ENCODE measurements around the gene TYROBP. TPM values are rescaled to one million over a fixed set of nuclear protein-coding genes. Genes with fewer than 3 reads are reported as not detected.
"Not testable (repeated sequence)": the region's sequence is repeated elsewhere in the genome, so short reads cannot be mapped to it uniquely, and the experiment has no call there.

Gene TYROBP
- 10 to 100 TPM in 11 of 12 donors, not detected in 1; 11.8 to 33.6 (median 12.5) TPM for polyA plus RNA-seq (ENCODE audit: insufficient read length in 12 of 12)
- long read RNA-seq, donor 1, transcript TYROBP-201 (5 exons, 568 nt), result major isoform, 18 of 26 reads
- long read RNA-seq, donor 1, partial matches to known transcripts, result 0 of 26 reads
- long read RNA-seq, donor 1, other reads (novel, unspliced or antisense), result 0 of 26 reads
- long read RNA-seq, donor 2, transcript TYROBP-201 (5 exons, 568 nt), result major isoform, 6 of 11 reads
- long read RNA-seq, donor 2, partial matches to known transcripts, result 0 of 11 reads
- long read RNA-seq, donor 2, other reads (novel, unspliced or antisense), result 0 of 11 reads
- long read RNA-seq, donor 3, transcript TYROBP-201 (5 exons, 568 nt), result major isoform, 8 of 10 reads
- long read RNA-seq, donor 3, partial matches to known transcripts, result 0 of 10 reads
- long read RNA-seq, donor 3, other reads (novel, unspliced or antisense), result 0 of 10 reads
- long read RNA-seq, donor 4, transcript TYROBP-201 (5 exons, 568 nt), result major isoform, 7 of 9 reads
- long read RNA-seq, donor 4, partial matches to known transcripts, result 0 of 9 reads
- long read RNA-seq, donor 4, other reads (novel, unspliced or antisense), result 0 of 9 reads
- long read RNA-seq, donor 5, transcript TYROBP-201 (5 exons, 568 nt), result major isoform, 7 of 11 reads
- long read RNA-seq, donor 5, partial matches to known transcripts, result 0 of 11 reads
- long read RNA-seq, donor 5, other reads (novel, unspliced or antisense), result 0 of 11 reads
- long read RNA-seq, donor 6, transcript TYROBP-201 (5 exons, 568 nt), result major isoform, 9 of 11 reads
- long read RNA-seq, donor 6, partial matches to known transcripts, result 0 of 11 reads
- long read RNA-seq, donor 6, other reads (novel, unspliced or antisense), result 0 of 11 reads
- long read RNA-seq, donor 7, partial matches to known transcripts, result 0 of 4 reads
- long read RNA-seq, donor 7, other reads (novel, unspliced or antisense), result 0 of 4 reads
- long read RNA-seq, donor 8, transcript TYROBP-201 (5 exons, 568 nt), result major isoform, 12 of 14 reads
- long read RNA-seq, donor 8, partial matches to known transcripts, result 0 of 14 reads
- long read RNA-seq, donor 8, other reads (novel, unspliced or antisense), result 0 of 14 reads
- long read RNA-seq, donor 9, transcript TYROBP-201 (5 exons, 568 nt), result major isoform, 10 of 14 reads
- long read RNA-seq, donor 9, partial matches to known transcripts, result 0 of 14 reads
- long read RNA-seq, donor 9, other reads (novel, unspliced or antisense), result 0 of 14 reads
- long read RNA-seq, donor 10, transcript TYROBP-201 (5 exons, 568 nt), result major isoform, 5 of 8 reads
- long read RNA-seq, donor 10, partial matches to known transcripts, result 0 of 8 reads
- long read RNA-seq, donor 10, other reads (novel, unspliced or antisense), result 0 of 8 reads
- long read RNA-seq, donor 11, transcript TYROBP-201 (5 exons, 568 nt), result major isoform, 13 of 16 reads
- long read RNA-seq, donor 11, partial matches to known transcripts, result 0 of 16 reads
- long read RNA-seq, donor 11, other reads (novel, unspliced or antisense), result 0 of 16 reads

DNA sequence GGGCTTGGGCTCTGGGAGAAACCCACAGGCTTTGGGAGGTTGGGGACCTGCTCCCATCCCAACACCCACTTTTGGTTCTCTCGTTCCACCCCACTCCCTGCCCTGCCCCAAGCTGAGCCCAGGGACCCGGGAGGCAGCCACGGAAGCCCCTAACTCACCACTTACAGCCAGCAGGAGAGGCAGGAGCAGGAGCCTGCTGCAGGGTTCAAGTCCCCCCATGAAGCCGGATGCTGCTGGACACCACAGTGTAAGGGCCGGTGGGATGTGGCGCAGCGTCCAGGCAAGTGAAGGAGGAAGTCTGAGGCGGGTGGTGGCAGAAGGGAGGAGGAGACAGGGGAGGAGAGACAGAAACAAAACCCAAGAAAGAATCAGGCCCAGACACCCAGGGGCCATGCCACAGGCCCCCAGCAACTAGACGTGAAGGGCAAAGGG is at the start of gene TYROBP:
Gene TYROBP, minus strand, starts transcription at position 286 of the 432 bp plus-strand sequence. Its CDS starts 67 bp downstream, at position 219.
- DNase-seq, result no peak

DNA sequence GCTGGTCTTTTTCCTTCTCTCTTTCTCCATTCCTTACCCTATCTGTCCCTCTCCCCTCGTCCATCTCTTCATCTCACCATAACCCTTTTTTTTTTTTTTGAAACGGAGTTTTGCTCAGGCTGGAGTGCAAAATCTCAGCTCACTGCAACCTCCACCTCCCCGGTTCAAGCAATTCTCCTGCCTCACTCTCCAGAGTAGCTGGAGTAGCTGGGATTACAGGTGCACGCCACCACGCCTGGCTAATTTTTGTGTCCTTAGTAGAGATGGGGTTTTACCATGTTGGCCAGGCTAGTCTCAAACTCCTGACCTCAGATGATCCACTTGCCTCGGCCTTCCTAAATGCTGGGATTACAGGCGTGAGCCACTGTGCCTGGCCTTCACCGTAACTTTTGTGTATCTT is 49.3 kb upstream of the TYROBP start:
- not testable (repeated sequence) for DNase-seq

DNA sequence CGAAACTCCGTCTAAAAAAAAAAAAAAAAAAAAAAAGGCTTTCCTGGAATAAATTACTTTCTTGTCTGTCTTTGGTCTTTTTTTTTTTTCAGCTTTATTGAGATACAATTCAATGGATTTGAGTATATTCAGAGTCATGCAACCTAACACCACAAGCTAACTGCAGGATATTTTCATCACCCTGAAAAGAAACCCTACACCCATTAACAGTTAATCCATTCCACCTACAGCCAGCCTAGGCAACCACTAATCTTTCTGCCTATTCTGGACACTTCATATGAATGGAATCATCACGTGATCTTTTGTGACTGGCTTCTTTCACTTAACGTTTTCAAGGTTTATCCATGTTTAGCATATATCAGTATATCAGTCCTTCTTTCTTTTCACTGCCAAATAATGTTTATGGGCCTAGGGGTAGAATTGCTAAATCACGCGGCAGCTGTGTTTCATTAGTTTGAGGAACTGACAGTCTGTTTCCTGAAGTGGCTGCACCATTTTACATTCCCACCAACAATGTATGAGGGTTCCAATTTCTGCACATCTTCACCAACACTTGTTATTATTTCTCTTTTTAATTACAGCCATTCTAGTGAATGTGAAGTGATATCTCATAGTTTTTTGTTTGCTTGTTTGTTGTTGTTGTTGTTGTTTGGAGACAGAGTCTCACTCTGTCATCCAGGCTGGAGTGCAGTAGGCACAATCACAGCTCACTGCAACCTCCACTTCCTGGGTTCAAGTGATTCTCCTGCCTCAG is 48.0 kb upstream of the TYROBP start:
- DNase-seq, result no peak

DNA sequence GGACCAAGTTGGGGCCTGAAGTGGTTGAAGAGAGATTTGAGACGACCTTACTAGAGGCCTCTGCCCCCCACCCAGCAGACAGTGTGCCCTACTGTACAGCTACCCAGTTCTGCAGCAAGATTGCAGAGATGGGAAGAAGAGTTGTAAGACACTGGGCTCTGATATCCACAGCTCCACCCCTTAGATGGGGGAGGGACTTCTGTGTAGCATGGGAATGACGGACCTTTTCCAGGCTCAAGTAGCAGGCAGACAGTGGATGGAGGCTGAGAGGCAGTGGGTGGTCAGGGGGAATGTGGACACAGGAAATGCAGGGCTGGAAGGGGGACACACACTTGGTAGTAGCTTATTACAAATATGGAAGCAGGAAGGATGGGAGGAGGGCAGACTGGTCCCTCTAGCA is 41.0 kb upstream of the TYROBP start:
- DNase-seq, result no peak

DNA sequence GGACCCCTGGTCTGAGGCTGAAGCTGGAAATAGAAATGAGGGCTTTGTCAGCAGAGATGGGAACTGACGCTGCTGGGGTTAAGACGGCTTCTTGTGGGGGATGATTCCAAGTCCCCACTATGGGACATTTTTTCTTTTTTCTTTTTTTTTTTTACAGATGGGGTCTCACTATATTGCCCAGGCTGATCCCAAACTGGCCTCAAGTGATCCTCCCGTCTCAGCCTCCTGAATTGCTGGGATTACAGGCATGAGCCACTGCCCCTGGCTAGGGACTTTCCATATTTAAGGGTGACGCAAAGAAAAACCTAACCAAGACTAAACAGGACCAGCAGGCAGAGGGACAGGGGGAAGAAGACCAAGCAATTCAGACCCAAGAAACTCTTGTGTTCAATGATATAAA is 38.1 kb upstream of the TYROBP start:
- no peak for DNase-seq

DNA sequence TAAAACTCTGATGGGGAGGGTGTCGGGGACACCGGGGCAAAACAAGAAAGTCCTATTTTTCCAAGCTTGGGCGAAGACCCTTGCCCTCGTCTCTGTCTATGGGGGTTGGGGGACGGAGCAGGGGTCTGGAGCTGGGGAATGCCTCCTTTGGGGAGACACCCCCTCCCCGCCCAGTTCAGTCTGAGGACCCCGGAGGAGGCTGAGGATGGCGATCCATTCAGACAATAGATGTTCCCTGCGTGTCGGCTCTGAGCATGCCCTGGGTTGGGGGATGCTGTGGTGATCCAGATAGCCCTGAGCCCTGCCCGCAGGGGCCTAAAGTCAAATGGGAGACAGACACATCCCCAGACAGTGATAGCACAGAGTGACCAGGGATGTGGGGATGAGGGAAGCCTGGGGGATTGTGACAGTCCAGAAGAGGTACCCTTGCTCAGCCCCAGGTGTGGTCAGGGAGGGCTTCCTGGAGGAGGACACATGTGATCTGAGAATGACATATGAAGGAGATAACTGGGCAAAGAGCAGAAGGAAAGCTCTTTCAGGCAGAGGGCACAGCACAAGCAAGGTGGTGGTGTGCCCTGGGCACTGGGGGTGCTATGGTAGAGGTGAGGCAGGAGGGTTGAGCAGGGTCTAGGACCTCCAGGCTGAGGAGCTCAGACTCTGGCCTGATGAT is 37.2 kb upstream of the TYROBP start:
- DNase-seq, result no peak

DNA sequence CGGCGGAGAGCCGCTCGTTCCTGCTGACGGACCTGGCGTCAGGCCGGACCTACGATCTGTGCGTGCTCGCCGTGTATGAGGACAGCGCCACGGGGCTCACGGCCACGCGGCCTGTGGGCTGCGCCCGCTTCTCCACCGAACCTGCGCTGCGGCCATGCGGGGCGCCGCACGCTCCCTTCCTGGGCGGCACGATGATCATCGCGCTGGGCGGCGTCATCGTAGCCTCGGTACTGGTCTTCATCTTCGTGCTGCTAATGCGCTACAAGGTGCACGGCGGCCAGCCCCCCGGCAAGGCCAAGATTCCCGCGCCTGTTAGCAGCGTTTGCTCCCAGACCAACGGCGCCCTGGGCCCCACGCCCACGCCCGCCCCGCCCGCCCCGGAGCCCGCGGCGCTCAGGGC is 36.5 kb upstream of the TYROBP start:
- no peak for DNase-seq

DNA sequence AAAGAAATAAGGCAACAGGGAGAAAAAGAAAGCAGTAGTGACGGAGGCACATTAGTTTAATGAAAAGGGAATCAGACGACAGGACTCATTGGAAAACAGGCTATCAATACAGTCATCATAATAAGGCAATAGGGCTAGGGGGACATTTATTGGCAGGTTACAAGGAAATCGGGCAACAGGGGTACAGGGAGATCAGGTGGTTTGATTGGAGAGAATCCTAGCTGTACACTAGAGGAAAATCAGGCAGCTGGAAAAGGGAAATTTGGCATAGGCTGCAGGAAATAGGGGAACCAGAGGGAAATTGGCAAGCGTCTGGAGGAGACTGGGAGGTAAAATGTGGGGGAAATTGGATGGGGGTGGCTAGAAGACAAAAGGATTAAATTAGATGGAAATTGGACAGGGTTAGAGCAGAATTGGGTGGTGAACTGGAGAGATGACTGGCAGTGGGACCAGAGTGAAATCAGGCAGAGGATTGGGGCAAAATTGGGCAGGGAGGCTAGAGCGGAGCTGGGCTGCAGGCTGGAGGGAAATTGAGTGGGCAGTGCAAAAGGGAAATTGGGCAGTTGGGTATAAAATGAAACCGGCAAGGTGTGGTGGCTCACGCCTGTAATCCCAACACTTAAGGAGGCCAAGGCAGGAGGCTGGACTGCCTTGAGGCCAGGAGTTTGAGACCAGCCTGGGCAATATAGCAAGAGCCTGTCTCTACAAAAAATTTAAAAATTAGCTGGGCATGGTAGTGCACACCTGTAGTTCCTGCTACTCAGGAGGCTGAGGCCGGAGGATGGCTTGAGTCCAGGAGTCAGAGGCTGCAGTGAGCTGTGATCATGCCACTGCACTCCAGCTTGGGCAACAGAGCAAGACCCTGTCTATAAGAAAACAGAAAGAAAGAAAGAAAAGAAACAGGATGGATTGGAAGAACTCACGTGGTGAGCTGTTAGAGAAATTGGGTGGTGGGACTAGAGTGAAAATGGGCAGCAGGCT is 35.5 kb upstream of the TYROBP start:
- DNase-seq, result no peak

DNA sequence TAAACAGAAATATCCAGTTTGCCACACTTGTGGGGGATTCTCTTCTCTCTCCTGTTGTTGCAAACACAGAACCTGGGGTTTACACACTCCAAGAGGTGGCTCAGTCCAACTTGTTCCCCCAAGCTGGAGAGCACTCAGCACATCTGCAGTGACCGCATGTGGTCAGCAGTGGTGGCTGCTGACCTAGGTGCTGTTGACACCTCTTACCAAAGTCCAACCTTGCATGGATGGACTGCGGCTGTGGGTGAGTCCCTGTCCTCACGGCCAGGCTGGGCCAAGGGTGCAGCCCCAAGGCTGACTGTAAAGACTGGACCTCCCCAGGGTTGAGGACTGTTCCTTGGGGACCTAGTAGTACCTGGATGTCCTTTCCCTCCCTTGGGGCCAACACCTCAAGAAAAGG is 34.1 kb upstream of the TYROBP start:
- no peak for DNase-seq

DNA sequence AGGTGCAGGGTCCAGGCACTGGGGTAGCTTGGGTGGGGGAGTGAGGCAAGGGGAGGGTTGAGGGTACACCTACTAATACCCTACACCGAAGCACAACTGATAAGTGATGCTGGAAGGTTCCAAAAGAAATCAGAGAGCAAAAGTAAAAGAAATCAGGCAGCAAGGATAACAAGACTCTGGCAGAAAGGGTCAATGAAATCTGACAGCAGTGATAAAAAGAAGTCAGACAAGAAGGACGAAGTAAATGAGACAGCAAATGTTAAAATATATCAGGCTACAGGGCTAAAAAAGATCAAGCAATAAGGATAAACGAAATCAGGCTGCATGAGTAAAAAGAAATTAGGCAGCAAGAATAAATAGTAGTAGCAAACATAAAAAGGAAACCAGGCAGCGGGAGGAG is 32.7 kb upstream of the TYROBP start:
- DNase-seq, result no peak

DNA sequence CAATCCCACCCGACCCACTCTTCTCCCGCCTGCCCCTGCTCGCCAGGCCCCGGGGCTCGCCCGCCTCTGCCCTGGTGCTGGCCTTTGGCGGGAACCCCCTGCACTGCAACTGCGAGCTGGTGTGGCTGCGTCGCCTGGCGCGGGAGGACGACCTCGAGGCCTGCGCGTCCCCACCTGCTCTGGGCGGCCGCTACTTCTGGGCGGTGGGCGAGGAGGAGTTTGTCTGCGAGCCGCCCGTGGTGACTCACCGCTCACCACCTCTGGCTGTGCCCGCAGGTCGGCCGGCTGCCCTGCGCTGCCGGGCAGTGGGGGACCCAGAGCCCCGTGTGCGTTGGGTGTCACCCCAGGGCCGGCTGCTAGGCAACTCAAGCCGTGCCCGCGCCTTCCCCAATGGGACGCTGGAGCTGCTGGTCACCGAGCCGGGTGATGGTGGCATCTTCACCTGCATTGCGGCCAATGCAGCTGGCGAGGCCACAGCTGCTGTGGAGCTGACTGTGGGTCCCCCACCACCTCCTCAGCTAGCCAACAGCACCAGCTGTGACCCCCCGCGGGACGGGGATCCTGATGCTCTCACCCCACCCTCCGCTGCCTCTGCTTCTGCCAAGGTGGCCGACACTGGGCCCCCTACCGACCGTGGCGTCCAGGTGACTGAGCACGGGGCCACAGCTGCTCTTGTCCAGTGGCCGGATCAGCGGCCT is 32.1 kb upstream of the TYROBP start:
- DNase-seq, result no peak

DNA sequence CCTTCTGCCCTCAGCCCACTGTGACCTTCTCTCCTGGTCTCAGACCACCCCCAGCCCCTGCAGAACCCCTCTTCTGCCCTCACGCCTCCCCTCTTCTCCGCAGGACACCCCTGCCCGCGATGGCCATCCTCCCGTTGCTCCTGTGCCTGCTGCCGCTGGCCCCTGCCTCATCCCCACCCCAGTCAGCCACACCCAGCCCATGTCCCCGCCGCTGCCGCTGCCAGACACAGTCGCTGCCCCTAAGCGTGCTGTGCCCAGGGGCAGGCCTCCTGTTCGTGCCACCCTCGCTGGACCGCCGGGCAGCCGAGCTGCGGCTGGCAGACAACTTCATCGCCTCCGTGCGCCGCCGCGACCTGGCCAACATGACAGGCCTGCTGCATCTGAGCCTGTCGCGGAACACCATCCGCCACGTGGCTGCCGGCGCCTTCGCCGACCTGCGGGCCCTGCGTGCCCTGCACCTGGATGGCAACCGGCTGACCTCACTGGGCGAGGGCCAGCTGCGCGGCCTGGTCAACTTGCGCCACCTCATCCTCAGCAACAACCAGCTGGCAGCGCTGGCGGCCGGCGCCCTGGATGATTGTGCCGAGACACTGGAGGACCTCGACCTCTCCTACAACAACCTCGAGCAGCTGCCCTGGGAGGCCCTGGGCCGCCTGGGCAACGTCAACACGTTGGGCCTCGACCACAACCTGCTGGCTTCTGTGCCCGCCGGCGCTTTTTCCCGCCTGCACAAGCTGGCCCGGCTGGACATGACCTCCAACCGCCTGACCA is 31.4 kb upstream of the TYROBP start:
- no peak for DNase-seq

DNA sequence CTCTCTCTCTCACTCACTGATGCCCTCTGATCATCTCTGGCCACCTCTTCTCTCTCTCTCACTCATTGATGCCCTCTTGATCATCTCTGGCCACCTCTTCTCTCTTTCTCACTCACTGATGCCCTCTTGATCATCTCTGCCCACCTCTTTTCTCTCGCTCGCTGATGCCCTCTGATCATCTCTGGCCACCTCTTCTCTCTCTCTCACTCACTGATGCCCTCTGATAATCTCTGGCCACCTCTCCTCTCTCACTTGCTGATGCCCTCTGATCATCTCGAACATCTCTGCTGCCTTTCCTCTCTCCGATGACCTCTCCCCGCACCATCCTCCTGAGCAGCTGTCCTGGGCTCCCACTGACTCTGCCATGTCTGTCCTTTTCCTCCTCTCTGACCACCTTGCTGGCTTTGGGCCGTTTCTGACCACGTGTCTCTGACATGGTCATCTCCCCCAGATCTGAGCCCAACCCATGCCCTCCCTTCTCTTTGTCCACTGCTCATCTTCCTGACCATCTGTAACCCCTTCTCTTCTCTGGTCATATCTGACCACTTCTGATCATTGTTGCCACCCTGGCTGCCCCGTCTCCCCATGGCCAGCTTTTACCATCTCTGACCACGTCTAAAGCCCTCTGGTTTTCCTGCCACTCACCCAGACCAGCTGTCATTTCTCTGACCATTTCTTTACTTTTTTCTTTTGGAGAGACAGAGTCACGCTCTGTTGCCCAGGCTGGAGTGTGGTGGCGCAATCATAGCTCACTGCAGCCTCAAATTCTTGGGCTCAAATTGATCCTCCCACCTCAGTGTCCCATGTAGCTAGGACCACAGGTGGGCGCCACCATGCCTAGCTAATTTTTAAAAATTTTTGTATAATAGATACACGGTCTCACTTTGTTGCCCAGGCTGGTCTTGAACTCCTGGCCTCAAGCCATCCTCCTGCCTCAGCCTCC is 30.5 kb upstream of the TYROBP start:
- no peak for DNase-seq

DNA sequence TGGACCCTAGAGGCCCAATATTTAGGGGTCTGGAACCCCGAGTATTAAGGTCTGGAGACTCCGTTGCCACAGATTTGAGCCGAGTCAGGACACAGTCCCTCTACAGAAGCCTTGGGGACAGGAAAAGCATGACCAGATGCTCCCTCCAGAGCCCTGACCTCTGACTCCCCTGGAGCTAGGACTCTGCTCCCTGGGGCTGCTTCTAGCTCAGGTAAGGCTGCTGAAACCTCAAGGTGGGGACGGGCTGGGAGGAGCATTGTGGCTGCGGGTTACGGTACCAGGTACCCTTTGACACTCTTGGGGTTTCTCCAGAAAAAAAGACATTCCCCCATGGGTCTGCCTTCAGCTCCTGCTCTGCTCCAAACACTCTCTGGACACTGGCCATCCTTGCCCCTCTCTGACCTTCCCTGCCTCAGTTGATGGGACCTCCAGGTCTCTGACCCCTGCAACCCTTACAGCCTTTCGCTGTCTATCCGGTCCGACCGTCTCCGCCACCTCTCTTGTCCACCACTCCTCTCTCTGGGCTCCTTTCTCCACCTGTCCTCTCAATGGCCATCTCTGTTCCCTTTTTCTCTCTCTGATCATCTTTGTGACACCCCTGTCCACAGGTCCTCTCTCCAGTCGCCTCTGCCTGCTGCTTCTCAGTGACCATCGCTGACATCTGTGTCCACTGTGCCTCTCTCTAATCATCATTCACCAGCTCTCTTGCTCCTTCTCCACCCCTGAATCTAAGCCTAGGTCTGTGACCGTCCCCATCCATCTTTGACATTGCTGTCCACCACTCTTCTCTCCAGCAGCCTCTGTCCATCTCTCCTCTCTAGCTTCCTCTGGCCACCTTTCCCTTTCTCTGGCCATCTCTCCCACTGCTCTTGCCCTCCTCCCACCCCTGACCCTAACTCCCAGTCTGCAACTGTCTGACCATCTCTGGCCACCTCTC is 29.5 kb upstream of the TYROBP start:
- DNase-seq, result no peak

DNA sequence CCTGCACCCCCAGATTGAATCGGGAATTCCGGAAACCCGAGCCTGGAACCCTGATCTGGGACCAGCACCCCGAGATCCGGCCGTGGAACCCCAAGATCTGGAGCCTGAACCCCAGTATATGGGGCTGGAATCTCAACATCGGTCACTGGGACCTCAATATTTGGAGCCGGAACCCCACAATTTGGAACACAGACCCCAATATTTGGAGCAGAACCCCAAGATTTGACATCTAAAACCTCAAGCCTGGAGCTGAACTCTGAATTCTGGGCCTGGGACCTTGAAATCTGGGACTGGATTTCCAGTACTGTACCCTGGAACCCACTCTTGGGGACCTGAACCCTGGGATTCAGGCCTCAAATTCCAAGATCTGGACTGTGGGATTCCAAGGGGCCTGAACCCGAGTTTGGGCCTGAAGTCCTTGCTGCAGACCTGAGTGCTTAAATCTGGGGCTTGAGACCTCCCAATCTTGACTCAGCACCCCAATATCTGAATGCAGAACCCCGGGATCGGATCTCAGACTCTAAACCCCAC is 28.7 kb upstream of the TYROBP start:
- DNase-seq, result no peak

All from muscle of arm (tissue), 14 donors.